ENCODE results near the gene INSIG1.
A peak's percentile ranks its signal among the peaks of the same experiment; 100 is the strongest.

INSIG1 gene

GRCh38 chr7:155267023-155267422, 30.7 kb upstream of the INSIG1 start:
- DNase-seq: no peak

- no peak for DNase-seq
These were observed 30.2 kb upstream of the INSIG1 start for GRCh38 chr7:155267436-155267835.

GRCh38 chr7:155268211-155268610, 29.5 kb upstream of the INSIG1 start:
- DNase-seq: no peak

GRCh38 chr7:155268921-155269650, 28.6 kb upstream of the INSIG1 start:
- peak; percentile 58 for DNase-seq

GRCh38 chr7:155269766-155270585, 27.7 kb upstream of the INSIG1 start:
- DNase-seq: no peak

GRCh38 chr7:155270861-155271260, 26.8 kb upstream of the INSIG1 start:
- DNase-seq: no peak

GRCh38 chr7:155274633-155275355, 22.9 kb upstream of the INSIG1 start:
- DNase-seq: no peak

- DNase-seq: no peak
These were observed 21.5 kb upstream of the INSIG1 start for GRCh38 chr7:155276042-155276799.

GRCh38 chr7:155276800-155277375, 20.8 kb upstream of the INSIG1 start:
- DNase-seq: no peak

GRCh38 chr7:155277385-155277994, 20.2 kb upstream of the INSIG1 start:
- no peak for DNase-seq

GRCh38 chr7:155278921-155279320, 18.8 kb upstream of the INSIG1 start:
- DNase-seq: no peak

GRCh38 chr7:155279787-155280445, 17.8 kb upstream of the INSIG1 start:
- DNase-seq: no peak

- DNase-seq: no peak
These were observed 17.0 kb upstream of the INSIG1 start for GRCh38 chr7:155280446-155281397.

- DNase-seq: no peak
These were observed 16.2 kb upstream of the INSIG1 start for GRCh38 chr7:155281398-155281969.

- DNase-seq: no peak
These were observed 15.0 kb upstream of the INSIG1 start for GRCh38 chr7:155282671-155283070.

- no peak for DNase-seq
These were observed 14.0 kb upstream of the INSIG1 start for GRCh38 chr7:155283565-155284194.

- no peak for DNase-seq
These were observed 13.0 kb upstream of the INSIG1 start for GRCh38 chr7:155284496-155285274.

- DNase-seq: no peak
These were observed 12.3 kb upstream of the INSIG1 start for GRCh38 chr7:155285423-155285822.

- no peak for DNase-seq
These were observed 11.8 kb upstream of the INSIG1 start for GRCh38 chr7:155285833-155286232.

Data from hematopoietic multipotent progenitor cell treated with erythropoietin and hydrocortisone succinate and interleukin-3 and kit ligand, for 4 days (in vitro differentiated cells).